Common myeloid progenitor, CD34-positive (primary cell): Measurements from ENCODE around the gene FBXW4.
"Not testable (repeated sequence)": the region's sequence is repeated elsewhere in the genome, so short reads cannot be mapped to it uniquely, and the experiment has no call there.

ENCODE experiments used
- CTCF ChIA-PET: fragments of 350-600 bp; sonication (Branson Sonifier 250); formaldehyde crosslinking; loops from one replicate; lab custom pipeline; 2021; ENCODE audit warnings: antibody characterized with exemption; lab: Charles Lee
- POLR2A ChIA-PET: fragments of 350-600 bp; sonication (Branson Sonifier 250); formaldehyde crosslinking; loops from one replicate; lab custom pipeline; 2021; ENCODE audit warnings: antibody characterized with exemption; lab: Charles Lee
- DNase-seq, 3 donors: peaks; one replicate each; pipeline versions ENCODE4 v3.0.0 to v3.0.0-alpha.2; 2013
- H3K27ac ChIP-seq, 2 experiments: 1 replicate in 1 of 2; 2 replicates in 1 of 2; pipeline ENCODE4 v1.7.0; 2013; ENCODE audit warnings: inconsistent platforms in 2 of 2, low read length in 2 of 2, mild to moderate bottlenecking in 2 of 2, low read depth in 1 of 2, moderate library complexity in 1 of 2; ENCODE audit not compliant: severe bottlenecking in 2 of 2, insufficient read depth in 1 of 2, poor library complexity in 1 of 2
- H3K27me3 ChIP-seq, 5 experiments: replicated peaks in 2 of 5; 1 replicate in 3 of 5; 2 replicates in 2 of 5; pipeline versions ENCODE4 v1.6.1 to v1.7.0; 2013; ENCODE audit warnings: low read length in 4 of 5, mild to moderate bottlenecking in 2 of 5, moderate library complexity in 2 of 5, inconsistent platforms in 1 of 5; ENCODE audit not compliant: insufficient read depth in 5 of 5, control insufficient read depth in 4 of 5
- H3K36me3 ChIP-seq, 4 experiments: 1 replicate in 2 of 4; 2 replicates in 2 of 4; pipeline versions ENCODE4 v1.6.1 to v1.7.0; 2013; ENCODE audit warnings: low read length in 3 of 4, control low read depth in 1 of 4, mild to moderate bottlenecking in 1 of 4; ENCODE audit not compliant: control insufficient read depth in 4 of 4, insufficient read depth in 4 of 4
- H3K4me1 ChIP-seq, 4 experiments: 1 replicate in 3 of 4; 2 replicates in 1 of 4; pipeline versions ENCODE4 v1.6.1 to v1.7.1; 2013; ENCODE audit warnings: low read length in 3 of 4, mild to moderate bottlenecking in 3 of 4, control low read depth in 1 of 4, inconsistent platforms in 1 of 4, moderate library complexity in 1 of 4; ENCODE audit not compliant: control insufficient read depth in 4 of 4, insufficient read depth in 4 of 4; ENCODE audit errors: control extremely low read depth in 1 of 4
- H3K4me3 ChIP-seq, 7 experiments: 1 replicate in 4 of 7; 2 replicates in 3 of 7; pipeline versions ENCODE4 v1.5.1 to v1.7.0; 2013; ENCODE audit warnings: mild to moderate bottlenecking in 7 of 7, low read length in 6 of 7, moderate library complexity in 6 of 7, inconsistent platforms in 2 of 7, low read depth in 2 of 7, control low read depth in 1 of 7; ENCODE audit not compliant: insufficient read depth in 4 of 7, control insufficient read depth in 1 of 7; ENCODE audit errors: extremely low read depth in 1 of 7
- H3K9me3 ChIP-seq, 5 experiments: 1 replicate in 4 of 5; 2 replicates in 1 of 5; pipeline versions ENCODE4 v1.6.1 to v1.7.1; 2013; ENCODE audit warnings: low read length in 4 of 5, mild to moderate bottlenecking in 2 of 5, inconsistent platforms in 1 of 5, low read depth in 1 of 5, moderate library complexity in 1 of 5; ENCODE audit not compliant: control insufficient read depth in 4 of 5, insufficient read depth in 2 of 5; ENCODE audit errors: control extremely low read depth in 1 of 5
- WGBS: methylation state at CpG from one replicate; pipeline ENCODE4 v1.1.5; 2013; ENCODE audit not compliant: insufficient coverage; 5-methylcytosine and 5-hydroxymethylcytosine counted together

The FBXW4 gene

GRCh38 chr10:101643546-101643945, 51.4 kb downstream of the FBXW4 start:
- Histone ChIP-seq H3K4me3 (no peak overlapping the region), H3K27me3 (no peaks in the 10 kb centered on the region), H3K36me3 (peaks cover 4 to 28% (median 22%) of the 10 kb centered on the region in 4 experiments), H3K9me3 (no peaks in the 10 kb centered on the region), H3K27ac (no peak overlapping the region), H3K4me1 (no peaks in the 10 kb centered on the region)
- POLR2A ChIA-PET: no interaction called here
- 100% methylated on average over 2 of the region's 3 CpGs for WGBS
- DNase-seq: no peak
- CTCF ChIA-PET: no interaction called here

GRCh38 chr10:101639141-101639900, 55.6 kb downstream of the FBXW4 start:
- Histone ChIP-seq H3K4me3 (no peak overlapping the region), H3K27me3 (no peaks in the 10 kb centered on the region), H3K9me3 (no peaks in the 10 kb centered on the region), H3K36me3 (peaks cover 4 to 23% (median 10%) of the 10 kb centered on the region in 4 experiments), H3K4me1 (no peaks in the 10 kb centered on the region), H3K27ac (no peak overlapping the region)
- WGBS: 100% methylated on average over 1 of the region's 2 CpGs
- ChIA-PET POLR2A (no interaction called here), CTCF (no interaction called here)
- no peak for DNase-seq

DNA sequence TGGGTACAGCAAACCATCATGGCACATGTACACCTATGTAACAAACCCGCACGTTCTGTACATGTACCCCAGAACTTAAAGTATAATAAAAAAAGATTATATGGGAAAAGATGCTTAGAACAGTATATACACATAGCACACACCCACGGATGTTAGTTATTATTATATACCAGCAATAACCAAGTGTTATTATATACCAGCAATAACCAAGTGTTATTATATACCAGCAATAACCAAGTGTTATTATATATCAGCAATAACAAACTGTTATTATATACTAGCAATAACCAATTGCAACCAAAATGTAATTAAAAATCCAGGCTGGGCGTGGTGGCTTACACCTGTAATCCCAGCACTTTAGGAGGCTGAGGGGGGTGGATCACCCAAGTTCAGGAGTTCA, 61.5 kb downstream of the FBXW4 start:
- CTCF ChIA-PET: not testable (repeated sequence)
- H3K36me3 ChIP-seq: peaks cover 3 to 20% (median 10%) of the 10 kb centered on the region in 4 experiments

GRCh38 chr10:101631821-101632475, 63.0 kb downstream of the FBXW4 start:
- POLR2A ChIA-PET: no interaction called here
- CTCF ChIA-PET: no interaction called here

More for the DNA sequence above, 61.5 kb downstream of the FBXW4 start:
- H3K4me1 ChIP-seq, DNase-seq, H3K9me3 ChIP-seq, POLR2A ChIA-PET, H3K4me3 ChIP-seq, H3K27ac ChIP-seq, H3K27me3 ChIP-seq: not testable (repeated sequence)
- WGBS: no CpG with 5 or more reads among the region's 4 CpGs

DNA sequence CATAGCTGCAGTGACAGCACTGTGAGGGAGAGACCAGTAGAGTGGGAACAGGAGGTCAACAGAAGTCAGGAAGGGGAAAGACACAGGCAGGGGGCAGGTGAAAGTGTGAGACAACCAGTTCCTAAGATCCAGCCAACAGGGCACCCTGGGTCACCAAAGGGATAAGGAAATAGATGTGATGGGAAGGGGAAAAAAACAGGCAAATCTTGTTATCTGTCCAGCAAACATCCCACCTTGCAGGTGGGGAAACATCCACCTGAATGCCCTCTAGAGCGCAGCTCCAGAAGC, 64.4 kb downstream of the FBXW4 start:
- Histone ChIP-seq H3K4me1 (no peaks in the 10 kb centered on the region), H3K9me3 (no peaks in the 10 kb centered on the region), H3K27me3 (no peaks in the 10 kb centered on the region), H3K36me3 (peaks cover 3 to 16% (median 9%) of the 10 kb centered on the region in 4 experiments), H3K4me3 (no peak overlapping the region), H3K27ac (no peak overlapping the region)
- 100% methylated on average over 1 of the region's 1 CpG for WGBS
- POLR2A ChIA-PET: no interaction called here
- CTCF ChIA-PET: no interaction called here
- no peak for DNase-seq

More at GRCh38 chr10:101631821-101632475, 63.0 kb downstream of the FBXW4 start:
- no peaks in the 10 kb centered on the region for H3K4me1 ChIP-seq
- DNase-seq: no peak
- peaks cover 0 to 14% (median 7%) of the 10 kb centered on the region in 4 experiments for H3K36me3 ChIP-seq
- H3K27me3 ChIP-seq: no peaks in the 10 kb centered on the region
- no peak overlapping the region for H3K4me3 ChIP-seq
- H3K9me3 ChIP-seq: no peaks in the 10 kb centered on the region
- no peak overlapping the region for H3K27ac ChIP-seq
- WGBS: 100% methylated on average over 3 of the region's 8 CpGs

- Histone ChIP-seq H3K36me3 (peaks cover 3 to 17% (median 9%) of the 10 kb centered on the region in 4 experiments), H3K4me3 (no peak overlapping the region), H3K27me3 (no peaks in the 10 kb centered on the region), H3K4me1 (no peaks in the 10 kb centered on the region), H3K9me3 (no peaks in the 10 kb centered on the region), H3K27ac (no peak overlapping the region)
- ChIA-PET POLR2A (no interaction called here), CTCF (interaction anchor here (0.7 kb wide), 1 partner anchor 25 kb away, joined by 3 read pairs; no protein-coding TSS in a partner anchor)
- WGBS: 100% methylated on average over 4 of the region's 13 CpGs
- DNase-seq: no peak
These were observed 64.9 kb downstream of the FBXW4 start for GRCh38 chr10:101629837-101630632.
